ENCODE data around the gene VWA5B2. TPM values are rescaled to one million over a fixed set of nuclear protein-coding genes. Genes with fewer than 3 reads are reported as not detected.

Gene VWA5B2
- 0.89 and 2.1 TPM in 2 replicates for polyA plus RNA-seq

GRCh38 chr3:184229394-184230080, at the start of gene VWA5B2:
TSS of gene VWA5B2 (plus strand) at chr3:184229585. CDS start at chr3:184230529, 944 bp downstream.

GRCh38 chr3:184186184-184186901, 43.0 kb upstream of the VWA5B2 start, which contains the start of gene ABCF3:
TSS of gene ABCF3 (plus strand) at chr3:184186199. CDS start at chr3:184186208, 9 bp downstream.

GRCh38 chr3:184248454-184249411, 19.3 kb downstream of the VWA5B2 start, which contains the start of gene ALG3:
TSS of gene ALG3 (minus strand) at chr3:184248962. CDS start at chr3:184248940, 22 bp downstream.

GRCh38 chr3:184249412-184250166, 20.2 kb downstream of the VWA5B2 start, which contains the start of gene EEF1AKMT4:
TSS of gene EEF1AKMT4 (plus strand) at chr3:184249672. CDS start at chr3:184249695, 23 bp downstream.

GRCh38 chr3:184261270-184261853, 32.0 kb downstream of the VWA5B2 start, which contains the start of gene CAMK2N2:
TSS of gene CAMK2N2 (minus strand) at chr3:184261553. CDS start at chr3:184261285, 268 bp downstream.

GRCh38 chr3:184275961-184276910, 46.9 kb downstream of the VWA5B2 start, which contains the start of gene ECE2:
TSS of gene ECE2 (plus strand) at chr3:184276022. CDS start at chr3:184276154, 132 bp downstream.

Other genes starting within 250 kb of the VWA5B2 start
- gene ABCC5, start 211.7 kb upstream of the VWA5B2 start, polyA plus RNA-seq = 22.7 and 35.8 TPM in 2 replicates
- gene HTR3D, start 197.8 kb upstream of the VWA5B2 start, polyA plus RNA-seq = not detected in 2 replicates
- not detected in 2 replicates for gene HTR3C, start 176.5 kb upstream of the VWA5B2 start, polyA plus RNA-seq
- gene HTR3E, start 132.5 kb upstream of the VWA5B2 start, polyA plus RNA-seq = not detected in 2 replicates
- 18.7 and 30.0 TPM in 2 replicates for gene EIF2B5, start 94.2 kb upstream of the VWA5B2 start, polyA plus RNA-seq
- 2.8 and 3.7 TPM in 2 replicates for gene DVL3, start 74.2 kb upstream of the VWA5B2 start, polyA plus RNA-seq
- gene AP2M1, start 54.7 kb upstream of the VWA5B2 start, polyA plus RNA-seq = 245 and 317 TPM in 2 replicates
- 36.2 and 42.7 TPM in 2 replicates for gene ABCF3, start 43.4 kb upstream of the VWA5B2 start, polyA plus RNA-seq
- gene ALG3, start 19.4 kb downstream of the VWA5B2 start, polyA plus RNA-seq = 19.4 and 34.3 TPM in 2 replicates
- 2.5 and 3.6 TPM in 2 replicates for gene EEF1AKMT4, start 20.1 kb downstream of the VWA5B2 start, polyA plus RNA-seq
- 27.7 and 48.7 TPM in 2 replicates for gene CAMK2N2, start 32.0 kb downstream of the VWA5B2 start, polyA plus RNA-seq
- gene ECE2, start 46.4 kb downstream of the VWA5B2 start, polyA plus RNA-seq = 1.2 and 3.1 TPM in 2 replicates
- 83.9 and 152 TPM in 2 replicates for gene PSMD2, start 69.7 kb downstream of the VWA5B2 start, polyA plus RNA-seq
- gene EIF4G1, start 85.0 kb downstream of the VWA5B2 start, polyA plus RNA-seq = 47.4 and 73.4 TPM in 2 replicates
- 3.1 and 10.4 TPM in 2 replicates for gene FAM131A, start 108.0 kb downstream of the VWA5B2 start, polyA plus RNA-seq
- gene CLCN2, start 132.0 kb downstream of the VWA5B2 start, polyA plus RNA-seq = 0.71 and 2.6 TPM in 2 replicates
- 49.1 and 108 TPM in 2 replicates for gene POLR2H, start 132.1 kb downstream of the VWA5B2 start, polyA plus RNA-seq
- 1.4 TPM in 1 of 2 replicates, not detected in the other for gene THPO, start 148.6 kb downstream of the VWA5B2 start, polyA plus RNA-seq
- gene CHRD, start 150.5 kb downstream of the VWA5B2 start, polyA plus RNA-seq = 0.69 TPM in 1 of 2 replicates, not detected in the other